Stomach (tissue), 4 donors: ENCODE results near the gene C11orf21.

Experiments used
- EP300 ChIP-seq: sonication (generic); formaldehyde crosslinking; IDR thresholded peaks from one replicate; pipeline ENCODE4 v1.6.1; 2017; ENCODE audit warnings: antibody characterized with exemption
- POLR2A ChIP-seq, 4 donors: fragments of 450-650 bp; IDR thresholded peaks; one replicate each; pipeline ENCODE4 v1.6.1; 2016; ENCODE audit warnings: antibody characterized with exemption in 4 of 4, control low read depth in 2 of 4, mild to moderate bottlenecking in 1 of 4, moderate library complexity in 1 of 4
- TF ChIP-seq, protein P1 (sequence below), 7 experiments: fragments of 450-650 bp in 4 of 7; fragments of 200-600 bp in 3 of 7; sonication (generic) in 3 of 7; IDR thresholded peaks; one replicate each; pipeline ENCODE4 v1.5.1; 2016 to 2019; ENCODE audit warnings: antibody characterized with exemption in 7 of 7, control low read depth in 2 of 7, mild to moderate bottlenecking in 1 of 7

DNA sequence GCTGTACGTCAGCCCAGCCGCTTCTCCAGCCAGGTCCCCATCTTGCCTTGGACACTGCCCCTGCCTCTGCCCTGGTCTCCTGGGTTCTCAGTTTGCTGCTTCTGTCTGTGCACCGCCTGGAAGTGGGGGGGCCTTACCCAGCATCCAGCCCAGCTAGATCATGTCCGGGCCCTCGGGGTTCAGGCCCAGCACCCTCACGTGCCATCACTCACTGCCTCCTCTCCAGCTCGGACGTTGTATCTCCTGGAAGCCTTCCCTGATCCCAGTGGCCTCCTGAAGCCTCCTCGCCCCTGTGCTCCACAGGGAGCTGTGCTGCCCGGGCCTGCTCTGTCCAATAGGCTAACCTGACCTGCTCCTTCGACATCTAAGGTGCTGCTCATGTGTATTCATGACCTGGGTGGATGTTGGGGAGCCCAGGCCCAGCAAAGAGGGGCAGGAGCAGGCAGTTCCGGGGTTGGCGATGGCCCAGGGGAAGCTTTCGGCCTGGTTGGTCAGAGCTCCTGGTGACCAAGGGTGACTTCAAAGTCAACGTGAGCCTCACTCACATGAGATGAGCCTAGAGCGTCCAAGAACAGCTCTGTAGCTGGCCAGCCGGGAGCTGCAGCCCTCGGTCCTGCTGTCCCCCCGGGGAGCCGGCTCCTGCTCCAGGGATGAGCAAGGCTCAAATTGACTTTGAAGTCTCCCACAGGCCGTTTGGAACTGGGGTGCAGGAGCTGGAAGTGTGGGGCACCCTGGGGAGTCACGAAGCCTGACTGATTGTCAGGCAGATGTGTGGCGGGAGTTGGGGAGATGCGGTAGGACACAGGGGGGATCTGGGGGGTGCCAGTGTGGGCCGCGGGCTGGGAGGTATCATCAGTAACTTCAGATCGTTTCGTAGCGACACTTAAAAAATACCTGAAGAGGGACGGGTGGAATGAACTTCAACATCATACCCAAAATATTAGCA lies 26.1 kb downstream of the C11orf21 start:
- TF ChIP-seq, protein P1, sequence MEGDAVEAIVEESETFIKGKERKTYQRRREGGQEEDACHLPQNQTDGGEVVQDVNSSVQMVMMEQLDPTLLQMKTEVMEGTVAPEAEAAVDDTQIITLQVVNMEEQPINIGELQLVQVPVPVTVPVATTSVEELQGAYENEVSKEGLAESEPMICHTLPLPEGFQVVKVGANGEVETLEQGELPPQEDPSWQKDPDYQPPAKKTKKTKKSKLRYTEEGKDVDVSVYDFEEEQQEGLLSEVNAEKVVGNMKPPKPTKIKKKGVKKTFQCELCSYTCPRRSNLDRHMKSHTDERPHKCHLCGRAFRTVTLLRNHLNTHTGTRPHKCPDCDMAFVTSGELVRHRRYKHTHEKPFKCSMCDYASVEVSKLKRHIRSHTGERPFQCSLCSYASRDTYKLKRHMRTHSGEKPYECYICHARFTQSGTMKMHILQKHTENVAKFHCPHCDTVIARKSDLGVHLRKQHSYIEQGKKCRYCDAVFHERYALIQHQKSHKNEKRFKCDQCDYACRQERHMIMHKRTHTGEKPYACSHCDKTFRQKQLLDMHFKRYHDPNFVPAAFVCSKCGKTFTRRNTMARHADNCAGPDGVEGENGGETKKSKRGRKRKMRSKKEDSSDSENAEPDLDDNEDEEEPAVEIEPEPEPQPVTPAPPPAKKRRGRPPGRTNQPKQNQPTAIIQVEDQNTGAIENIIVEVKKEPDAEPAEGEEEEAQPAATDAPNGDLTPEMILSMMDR (IDR thresholded peaks at IDR 0.05): no peak
- TF ChIP-seq EP300 (no peak), POLR2A (IDR thresholded peaks at IDR 0.05) (no peak)
